GM23248 (cell line): ENCODE results near the gene TNS3. TPM values are rescaled to one million over a fixed set of nuclear protein-coding genes. Genes with fewer than 3 reads are reported as not detected.

Source experiments
- DNase-seq: peaks from one replicate; pipeline ENCODE4 v3.0.0-alpha.2; 2015
- H2AFZ ChIP-seq: fragments of 200-600 bp; sonication (generic); 2 replicates; pipeline ENCODE4 v1.6.1; 2016; ENCODE audit warnings: antibody characterized with exemption
- H3F3A ChIP-seq: fragments of 200-600 bp; sonication (generic); 2 replicates; pipeline ENCODE4 v1.6.1; 2016; ENCODE audit warnings: mild to moderate bottlenecking, antibody characterized with exemption, mixed run types; ENCODE audit not compliant: insufficient read depth
- H3K27ac ChIP-seq: fragments of 200-600 bp; sonication (generic); 2 replicates; pipeline ENCODE4 v1.5.1; 2016; ENCODE audit warnings: mild to moderate bottlenecking
- H3K27me3 ChIP-seq: fragments of 200-600 bp; sonication (generic); replicated peaks from 2 replicates; pipeline ENCODE4 v1.6.1; 2016; ENCODE audit warnings: mild to moderate bottlenecking; ENCODE audit not compliant: insufficient read depth
- H3K36me3 ChIP-seq: fragments of 200-600 bp; sonication (generic); 2 replicates; pipeline ENCODE4 v1.6.1; 2016; ENCODE audit warnings: low read depth, mild to moderate bottlenecking
- H3K4me1 ChIP-seq: fragments of 200-600 bp; sonication (generic); 2 replicates; pipeline ENCODE4 v1.6.1; 2016; ENCODE audit warnings: mild to moderate bottlenecking; ENCODE audit not compliant: insufficient read depth
- H3K4me2 ChIP-seq: fragments of 200-600 bp; sonication (generic); one replicate; pipeline ENCODE4 v1.6.1; 2016; ENCODE audit warnings: mild to moderate bottlenecking; ENCODE audit not compliant: unreplicated experiment
- H3K4me3 ChIP-seq: fragments of 200-600 bp; sonication (generic); 2 replicates; pipeline ENCODE4 v1.5.1; 2016; ENCODE audit warnings: mild to moderate bottlenecking
- H3K79me2 ChIP-seq: fragments of 200-600 bp; sonication (generic); 2 replicates; pipeline ENCODE4 v1.6.1; 2016; ENCODE audit warnings: mild to moderate bottlenecking; ENCODE audit not compliant: insufficient read depth
- H3K9ac ChIP-seq: fragments of 200-600 bp; sonication (generic); 2 replicates; pipeline ENCODE4 v1.6.1; 2016; ENCODE audit warnings: mild to moderate bottlenecking
- H3K9me2 ChIP-seq: fragments of 200-600 bp; sonication (generic); 2 replicates; pipeline ENCODE4 v1.6.1; 2016; ENCODE audit warnings: mixed run types, mild to moderate bottlenecking, moderate library complexity; ENCODE audit not compliant: insufficient read depth
- H3K9me3 ChIP-seq: fragments of 200-600 bp; sonication (generic); one replicate; pipeline ENCODE4 v1.6.1; 2017; ENCODE audit warnings: low read depth
- H4K20me1 ChIP-seq: fragments of 200-600 bp; sonication (generic); 2 replicates; pipeline ENCODE4 v1.6.0; 2016; ENCODE audit not compliant: insufficient read depth
- EZH2 ChIP-seq: fragments of 200-600 bp; sonication (generic); IDR thresholded peaks from 2 replicates; pipeline ENCODE4 v1.6.1; 2018; ENCODE audit warnings: antibody characterized with exemption, mild to moderate bottlenecking; ENCODE audit not compliant: insufficient read depth, poor library complexity, severe bottlenecking
- EZH2phosphoT487 ChIP-seq: fragments of 200-600 bp; sonication (generic); IDR thresholded peaks from 2 replicates; pipeline ENCODE4 v1.6.1; 2018; ENCODE audit warnings: antibody characterized with exemption, moderate library complexity, mild to moderate bottlenecking, low read depth; ENCODE audit not compliant: insufficient read depth
- WGBS, 2 experiments: methylation state at CpG; one replicate each; pipeline ENCODE4 v1.1.6; 2015 to 2017; ENCODE audit warnings: low lambda C conversion rate in 2 of 2, low coverage in 1 of 2; ENCODE audit errors: missing lambda C conversion rate in 2 of 2; 5-methylcytosine and 5-hydroxymethylcytosine counted together
- in situ Hi-C: fragments of 300-500 bp; cut with MboI; formaldehyde crosslinking; loops from 2 replicates; pipeline ENCODE4 v1.15.0; 2020
- polyA plus RNA-seq: library from polyadenylated mRNA; unstranded; fragments of >200 nt; fragmentation: Nextera tagmentation; extraction: Ambion mirVana; gene quantifications from 2 replicates; pipeline ENCODE4 v1.2.1, GENCODE V29; 2016
- total RNA-seq: library from RNA; depleted of rRNA; stranded (reverse); fragments of >200 nt; shearing (Covaris generic); gene quantifications from 2 replicates; pipeline ENCODE4 v1.2.3, GENCODE V29; 2014

The TNS3 gene
- total and polyA plus RNA-seq, 2 experiments from 2014 or later = 18.6 to 47.0 TPM

DNA sequence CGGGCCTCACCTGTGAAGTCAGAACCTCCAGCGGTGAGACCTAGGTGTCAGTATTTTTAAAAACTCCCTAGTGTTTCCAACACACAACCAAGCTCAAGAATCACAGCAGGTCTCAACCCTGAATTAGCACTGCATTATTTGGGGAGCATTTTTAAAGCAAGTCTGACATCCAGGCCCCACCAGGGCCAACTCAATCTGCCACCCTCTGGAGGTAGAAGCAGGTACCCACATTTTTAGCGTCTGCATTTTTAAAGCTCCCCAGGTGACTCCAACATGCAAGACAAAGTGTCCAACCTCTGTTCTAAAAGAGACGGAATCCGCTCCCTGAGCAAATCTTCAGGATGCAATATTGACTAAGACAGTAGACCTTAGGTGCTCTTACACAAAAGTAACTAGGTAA, 225.7 kb downstream of the TNS3 start:
- no peak for DNase-seq
- no peaks in the 10 kb centered on the region; the same call in 1 of the 2 replicates for H3K36me3 ChIP-seq

DNA sequence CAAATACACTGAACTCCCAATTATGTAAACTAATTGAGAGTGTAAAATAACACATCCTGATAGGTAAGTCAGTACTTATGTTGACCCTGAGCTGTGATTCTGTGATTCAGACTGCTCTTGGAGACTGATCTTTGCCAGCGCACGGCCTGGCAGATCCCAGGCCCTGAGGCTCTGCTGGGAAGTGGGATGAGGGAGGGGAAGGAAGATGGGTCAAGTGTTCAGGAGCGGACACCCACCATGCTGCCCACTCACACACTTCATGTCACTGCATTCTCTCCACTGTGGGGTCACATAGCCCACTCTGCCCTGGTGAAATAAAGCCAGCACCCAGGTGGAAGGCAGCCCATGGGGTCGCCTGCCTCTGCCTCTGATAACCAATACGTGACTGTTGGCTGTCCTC, 226.2 kb downstream of the TNS3 start:
- H2AFZ ChIP-seq = no peak overlapping the region
- H3F3A ChIP-seq = no peaks in the 10 kb centered on the region
- DNase-seq = no peak
- no peaks in the 10 kb centered on the region; the same call in 1 of the 2 replicates for H3K36me3 ChIP-seq
- H3K79me2 ChIP-seq = peaks cover 72% of the 10 kb centered on the region
- no peak overlapping the region for H3K4me3 ChIP-seq
- 98 to 100% methylated on average over 5 of the region's 5 CpGs for WGBS, 2 experiments
- no peak for TF ChIP-seq EZH2
- TF ChIP-seq EZH2phosphoT487 = no peak
- H4K20me1 ChIP-seq = no peaks in the 10 kb centered on the region
- no peak overlapping the region for H3K9ac ChIP-seq
- H3K9me2 ChIP-seq = no peaks in the 10 kb centered on the region
- in situ Hi-C loops = no loop called here
- no peak overlapping the region for H3K4me2 ChIP-seq
- peaks cover 2% of the 10 kb centered on the region; the same call in 1 of the 2 replicates for H3K4me1 ChIP-seq
- no peak overlapping the region for H3K27ac ChIP-seq
- H3K9me3 ChIP-seq = no peaks in the 10 kb centered on the region
- no peaks in the 10 kb centered on the region for H3K27me3 ChIP-seq

More for the DNA sequence above, 225.7 kb downstream of the TNS3 start:
- Histone ChIP-seq H3K9me2 (no peaks in the 10 kb centered on the region), H3K27ac (no peak overlapping the region), H3K9me3 (no peaks in the 10 kb centered on the region), H3K27me3 (no peaks in the 10 kb centered on the region), H2AFZ (no peak overlapping the region), H3K79me2 (peaks cover 72% of the 10 kb centered on the region), H3K4me2 (no peak overlapping the region), H3K4me1 (peaks cover 7% of the 10 kb centered on the region), H4K20me1 (peaks cover 1% of the 10 kb centered on the region; the same call in 1 of the 2 replicates), H3F3A (0 out of 2 replicates have a peak, but pooled peaks cover under 1% of the 10 kb centered on the region), H3K9ac (no peak overlapping the region), H3K4me3 (no peak overlapping the region)
- in situ Hi-C loops = no loop called here
- no peak for TF ChIP-seq EZH2
- TF ChIP-seq EZH2phosphoT487 = no peak
- 85 to 88% methylated on average over 5 of the region's 5 CpGs for WGBS, 2 experiments

DNA sequence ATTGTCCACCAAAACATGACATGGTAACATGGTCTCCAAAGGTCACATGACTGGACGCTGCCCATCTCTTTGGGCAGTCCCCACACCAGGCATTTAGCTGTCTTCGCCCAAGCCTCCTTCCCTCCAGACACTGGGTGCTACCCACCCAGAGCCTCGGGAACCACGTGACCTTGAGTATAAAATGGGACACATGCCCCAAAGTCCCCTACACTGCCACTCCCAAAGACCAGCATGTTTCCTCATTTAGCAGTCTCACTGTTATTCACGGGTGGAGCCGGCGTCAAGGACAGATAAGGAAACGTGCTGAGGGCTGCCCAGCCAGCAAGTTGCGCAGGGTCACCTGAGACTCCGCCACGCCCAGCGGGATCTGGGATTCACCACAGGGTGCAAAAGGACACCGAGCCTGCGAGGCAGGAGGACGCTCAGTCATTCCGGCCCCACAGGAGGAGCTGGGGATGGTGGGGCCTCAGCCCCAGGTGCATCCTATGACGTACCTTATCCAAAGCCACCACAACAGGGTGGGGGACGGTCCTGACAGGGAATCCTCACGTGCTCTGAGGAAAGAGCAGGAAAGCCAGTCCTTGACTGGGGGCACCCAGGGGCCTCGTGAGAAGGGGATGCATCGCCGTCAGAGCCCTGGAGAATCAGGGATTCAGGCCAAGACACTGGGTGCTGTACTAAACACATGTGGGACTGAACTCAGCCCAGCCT, 226.9 kb downstream of the TNS3 start:
- Histone ChIP-seq H3K79me2 (peaks cover 66% of the 10 kb centered on the region), H3K9ac (no peak overlapping the region), H3K4me2 (no peak overlapping the region), H3K4me3 (no peak overlapping the region), H3K9me2 (no peaks in the 10 kb centered on the region), H3F3A (no peaks in the 10 kb centered on the region), H3K36me3 (no peaks in the 10 kb centered on the region; the same call in 1 of the 2 replicates), H3K4me1 (no peaks in the 10 kb centered on the region), H3K27ac (no peak overlapping the region), H2AFZ (no peak overlapping the region), H4K20me1 (no peaks in the 10 kb centered on the region), H3K9me3 (no peaks in the 10 kb centered on the region), H3K27me3 (no peaks in the 10 kb centered on the region)
- no peak for DNase-seq
- 97% methylated on average over 22 of the region's 22 CpGs for WGBS, 2 experiments
- TF ChIP-seq EZH2phosphoT487 (no peak), EZH2 (no peak)
- in situ Hi-C loops = no loop called here

DNA sequence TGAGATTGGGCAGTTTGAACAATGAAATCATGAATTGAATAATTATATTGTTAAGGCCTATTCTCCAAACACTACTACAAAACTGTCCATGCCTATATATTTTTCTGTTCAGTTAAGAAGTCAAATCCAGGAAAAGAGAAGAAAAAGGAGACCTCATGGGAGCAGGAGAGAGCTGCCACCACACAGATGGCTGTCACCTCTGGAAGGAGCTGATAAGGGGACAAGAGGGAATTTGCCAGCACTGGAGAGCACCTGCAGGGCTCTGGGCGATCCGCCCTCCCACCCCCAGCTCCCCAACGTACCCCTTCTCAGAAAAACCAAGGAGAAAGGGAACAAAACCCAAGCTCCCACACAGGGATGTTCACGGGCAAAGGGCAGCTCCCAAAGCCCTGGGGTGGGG, 227.8 kb downstream of the TNS3 start:
- Histone ChIP-seq H3K27me3 (no peaks in the 10 kb centered on the region), H3K4me3 (no peak overlapping the region), H3K9ac (no peak overlapping the region), H3K9me3 (no peaks in the 10 kb centered on the region), H3K9me2 (no peaks in the 10 kb centered on the region), H3K4me1 (no peaks in the 10 kb centered on the region), H3K27ac (no peak overlapping the region), H4K20me1 (no peaks in the 10 kb centered on the region; the same call in 1 of the 2 replicates), H3K36me3 (no peaks in the 10 kb centered on the region; the same call in 1 of the 2 replicates), H3K4me2 (no peak overlapping the region), H3F3A (no peaks in the 10 kb centered on the region), H3K79me2 (peaks cover 57% of the 10 kb centered on the region), H2AFZ (no peak overlapping the region)
- TF ChIP-seq EZH2phosphoT487 (no peak), EZH2 (no peak)
- in situ Hi-C loops = no loop called here
- 85 to 89% methylated on average over 3 to 4 of the region's 4 CpGs for WGBS, 2 experiments
- DNase-seq = no peak
